Activated naive CD4-positive, alpha-beta T cell treated with anti-CD3 and anti-CD28 coated beads, Interleukin-2, amount 10 ng/mL, durations not matched to agents 7 days and 5 days (primary cell): ENCODE measurements around the gene FBLN2.

ENCODE experiments used
- CTCF ChIA-PET: fragments of 350-600 bp; sonication (Branson Sonifier 250); formaldehyde crosslinking; loops from one replicate; lab custom pipeline; 2021; ENCODE audit warnings: antibody characterized with exemption; lab: Charles Lee
- DNase-seq: peaks from one replicate; pipeline ENCODE4 v3.0.0-alpha.2; 2020
- H3K27ac Mint-ChIP-seq: one replicate; pipeline ENCODE4 v1.8.0; 2021; ENCODE audit warnings: mild to moderate bottlenecking, moderate library complexity, mixed read lengths
- H3K27me3 Mint-ChIP-seq: one replicate; pipeline ENCODE4 v1.8.0; 2021; ENCODE audit warnings: mild to moderate bottlenecking, mixed read lengths
- H3K36me3 Mint-ChIP-seq: one replicate; pipeline ENCODE4 v1.8.0; 2021; ENCODE audit warnings: mixed read lengths
- H3K4me1 Mint-ChIP-seq: one replicate; pipeline ENCODE4 v1.8.0; 2021; ENCODE audit warnings: mixed read lengths
- H3K4me3 Mint-ChIP-seq: one replicate; pipeline ENCODE4 v1.8.0; 2021; ENCODE audit warnings: mild to moderate bottlenecking, moderate library complexity, mixed read lengths
- H3K9me3 Mint-ChIP-seq: one replicate; pipeline ENCODE4 v1.8.0; 2021; ENCODE audit warnings: mixed read lengths

The FBLN2 gene

DNA sequence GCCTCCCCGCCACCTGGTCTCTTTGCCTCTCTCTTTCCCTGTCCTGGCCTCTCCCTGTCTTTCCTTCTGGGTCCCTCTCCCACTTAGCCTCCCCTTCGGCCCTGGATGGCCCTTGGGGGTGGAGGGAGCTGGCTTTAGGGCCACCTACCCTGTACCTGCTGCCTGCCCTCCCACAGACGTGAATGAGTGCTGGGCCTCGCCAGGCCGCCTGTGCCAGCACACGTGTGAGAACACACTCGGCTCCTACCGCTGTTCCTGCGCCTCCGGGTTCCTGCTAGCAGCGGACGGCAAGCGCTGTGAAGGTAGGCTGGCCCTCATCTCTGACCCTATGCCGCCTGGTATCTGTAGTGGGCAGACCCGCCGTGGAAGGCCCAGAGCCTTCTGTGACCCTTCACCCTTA, 80.7 kb downstream of the FBLN2 start:
- Mint-ChIP-seq H3K9me3 (no peaks in the 10 kb centered on the region), H3K27ac (no peak overlapping the region), H3K4me3 (no peak overlapping the region), H3K36me3 (no peaks in the 10 kb centered on the region), H3K4me1 (no peaks in the 10 kb centered on the region), H3K27me3 (no peaks in the 10 kb centered on the region)
- CTCF ChIA-PET: no interaction called here
- DNase-seq: no peak

- no peak overlapping the region for H3K4me3 Mint-ChIP-seq
- CTCF ChIA-PET: interaction anchor here (1.4 kb wide), 1 partner anchor 17 kb away, joined by 3 read pairs; no protein-coding TSS in a partner anchor
- no peaks in the 10 kb centered on the region for H3K4me1 Mint-ChIP-seq
- no peak for DNase-seq
- no peaks in the 10 kb centered on the region for H3K36me3 Mint-ChIP-seq
- no peaks in the 10 kb centered on the region for H3K9me3 Mint-ChIP-seq
- no peak overlapping the region for H3K27ac Mint-ChIP-seq
- no peaks in the 10 kb centered on the region for H3K27me3 Mint-ChIP-seq
Measured at GRCh38 chr3:13631256-13631655, 82.3 kb downstream of the FBLN2 start.

- no peak for DNase-seq
- H3K9me3 Mint-ChIP-seq: no peaks in the 10 kb centered on the region
- H3K4me3 Mint-ChIP-seq: no peak overlapping the region
- CTCF ChIA-PET: no interaction called here
- no peaks in the 10 kb centered on the region for H3K36me3 Mint-ChIP-seq
- H3K4me1 Mint-ChIP-seq: no peaks in the 10 kb centered on the region
- peaks cover 9% of the 10 kb centered on the region for H3K27me3 Mint-ChIP-seq
- no peak overlapping the region for H3K27ac Mint-ChIP-seq
Measured at GRCh38 chr3:13633176-13633575, 84.3 kb downstream of the FBLN2 start.

GRCh38 chr3:13634151-13634550, 85.2 kb downstream of the FBLN2 start:
- no peaks in the 10 kb centered on the region for H3K36me3 Mint-ChIP-seq
- H3K4me1 Mint-ChIP-seq: no peaks in the 10 kb centered on the region
- CTCF ChIA-PET: interaction anchor here (1.2 to 1.4 kb wide), 2 partner anchors 16 to 23 kb away, joined by 4 read pairs; no protein-coding TSS in a partner anchor
- H3K4me3 Mint-ChIP-seq: no peak overlapping the region
- peaks cover 16% of the 10 kb centered on the region for H3K27me3 Mint-ChIP-seq
- DNase-seq: no peak
- no peaks in the 10 kb centered on the region for H3K9me3 Mint-ChIP-seq
- H3K27ac Mint-ChIP-seq: no peak overlapping the region

GRCh38 chr3:13634615-13635014, 85.7 kb downstream of the FBLN2 start:
- no peaks in the 10 kb centered on the region for H3K4me1 Mint-ChIP-seq
- H3K9me3 Mint-ChIP-seq: no peaks in the 10 kb centered on the region
- H3K27me3 Mint-ChIP-seq: peaks cover 19% of the 10 kb centered on the region
- no peaks in the 10 kb centered on the region for H3K36me3 Mint-ChIP-seq
- CTCF ChIA-PET: interaction anchor here (0.7 to 1.4 kb wide), 3 partner anchors 15 to 23 kb away, joined by 3 to 4 read pairs (median 4); no protein-coding TSS in a partner anchor
- H3K4me3 Mint-ChIP-seq: no peak overlapping the region
- no peak overlapping the region for H3K27ac Mint-ChIP-seq
- DNase-seq: no peak

- Mint-ChIP-seq H3K27ac (no peak overlapping the region), H3K27me3 (peaks cover 19% of the 10 kb centered on the region), H3K36me3 (no peaks in the 10 kb centered on the region), H3K4me3 (no peak overlapping the region), H3K4me1 (no peaks in the 10 kb centered on the region), H3K9me3 (no peaks in the 10 kb centered on the region)
- DNase-seq: no peak
- CTCF ChIA-PET: interaction anchor here (0.9 to 2.1 kb wide), 2 partner anchors 21 to 140 kb away, joined by 3 to 8 read pairs; no protein-coding TSS in a partner anchor
Measured at GRCh38 chr3:13636186-13636585, 87.3 kb downstream of the FBLN2 start.

GRCh38 chr3:13636874-13637273, 87.9 kb downstream of the FBLN2 start:
- Mint-ChIP-seq H3K9me3 (no peaks in the 10 kb centered on the region), H3K4me1 (no peaks in the 10 kb centered on the region), H3K4me3 (no peak overlapping the region), H3K27ac (no peak overlapping the region), H3K36me3 (no peaks in the 10 kb centered on the region), H3K27me3 (peaks cover 21% of the 10 kb centered on the region)
- no peak for DNase-seq
- CTCF ChIA-PET: interaction anchor here (0.9 to 2.1 kb wide), 3 partner anchors 11 to 140 kb away, joined by 3 to 8 read pairs (median 4); no protein-coding TSS in a partner anchor

DNA sequence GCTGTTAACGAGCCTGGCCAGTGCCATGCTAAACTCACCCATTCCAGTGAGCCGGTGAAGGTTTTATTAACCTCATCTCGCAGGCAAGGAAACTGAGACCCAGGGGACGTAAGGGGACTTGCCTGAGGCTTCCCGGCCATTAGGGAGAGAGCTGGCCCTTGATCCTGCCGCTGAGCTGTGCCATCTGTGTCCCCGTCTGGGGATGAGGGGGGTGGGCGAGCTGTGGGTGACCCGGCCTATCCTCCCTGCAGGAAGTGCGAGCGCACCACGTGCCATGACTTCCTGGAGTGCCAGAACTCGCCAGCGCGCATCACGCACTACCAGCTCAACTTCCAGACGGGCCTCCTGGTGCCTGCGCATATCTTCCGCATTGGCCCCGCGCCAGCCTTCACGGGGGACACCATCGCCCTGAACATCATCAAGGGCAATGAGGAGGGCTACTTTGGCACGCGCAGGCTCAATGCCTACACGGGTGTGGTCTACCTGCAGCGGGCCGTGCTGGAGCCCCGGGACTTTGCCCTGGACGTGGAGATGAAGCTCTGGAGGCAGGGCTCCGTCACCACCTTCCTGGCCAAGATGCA, 88.5 kb downstream of the FBLN2 start:
- no peak for DNase-seq
- Mint-ChIP-seq H3K4me3 (no peak overlapping the region), H3K27ac (no peak overlapping the region), H3K36me3 (no peaks in the 10 kb centered on the region), H3K4me1 (no peaks in the 10 kb centered on the region), H3K9me3 (no peaks in the 10 kb centered on the region), H3K27me3 (peaks cover 23% of the 10 kb centered on the region)
- CTCF ChIA-PET: interaction anchor here (0.9 to 2.1 kb wide), 3 partner anchors 11 to 141 kb away, joined by 3 to 8 read pairs (median 4); no protein-coding TSS in a partner anchor

GRCh38 chr3:13637953-13638352, 89.0 kb downstream of the FBLN2 start:
- Mint-ChIP-seq H3K9me3 (no peaks in the 10 kb centered on the region), H3K4me3 (no peak overlapping the region)
- CTCF ChIA-PET: interaction anchor here (1.6 to 2.1 kb wide), 2 partner anchors 11 to 141 kb away, joined by 5 to 8 read pairs; no protein-coding TSS in a partner anchor

GRCh38 chr3:13638927-13639326, 90.0 kb downstream of the FBLN2 start:
- H3K9me3 Mint-ChIP-seq: no peaks in the 10 kb centered on the region
- H3K4me1 Mint-ChIP-seq: no peaks in the 10 kb centered on the region
- CTCF ChIA-PET: interaction anchor here (1.6 kb wide), 1 partner anchor 10 kb away, joined by 5 read pairs; no protein-coding TSS in a partner anchor
- no peak overlapping the region for H3K4me3 Mint-ChIP-seq
- H3K27me3 Mint-ChIP-seq: peaks cover 30% of the 10 kb centered on the region
- no peak for DNase-seq
- no peaks in the 10 kb centered on the region for H3K36me3 Mint-ChIP-seq
- no peak overlapping the region for H3K27ac Mint-ChIP-seq

More at GRCh38 chr3:13637953-13638352, 89.0 kb downstream of the FBLN2 start:
- no peak for DNase-seq
- Mint-ChIP-seq H3K27ac (no peak overlapping the region), H3K36me3 (no peaks in the 10 kb centered on the region), H3K27me3 (peaks cover 28% of the 10 kb centered on the region), H3K4me1 (no peaks in the 10 kb centered on the region)

DNA sequence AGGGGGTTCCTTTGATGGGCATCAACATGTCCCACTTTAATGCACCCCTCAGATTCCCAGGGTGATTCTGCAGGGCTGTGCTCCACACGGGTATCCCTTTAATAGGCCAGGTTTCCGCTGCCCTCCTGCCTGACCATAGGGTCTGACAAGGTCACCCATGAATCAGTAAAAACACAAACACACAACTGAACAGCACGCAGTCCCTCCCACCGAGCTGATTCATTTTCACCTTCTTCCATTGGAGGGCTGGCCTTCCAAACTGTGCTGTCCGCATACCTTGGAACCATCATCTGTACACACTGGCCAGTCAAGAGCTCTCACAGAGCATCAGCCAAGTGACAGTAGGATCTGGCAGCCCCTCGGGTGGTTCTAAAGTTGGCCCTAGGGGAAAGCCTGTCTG, 93.7 kb downstream of the FBLN2 start:
- H3K4me3 Mint-ChIP-seq: no peak overlapping the region
- H3K4me1 Mint-ChIP-seq: peaks cover 9% of the 10 kb centered on the region
- CTCF ChIA-PET: interaction anchor here (1.8 kb wide), 1 partner anchor 143 kb away, joined by 6 read pairs; no protein-coding TSS in a partner anchor
- peaks cover 53% of the 10 kb centered on the region for H3K27me3 Mint-ChIP-seq
- H3K9me3 Mint-ChIP-seq: no peaks in the 10 kb centered on the region
- no peaks in the 10 kb centered on the region for H3K36me3 Mint-ChIP-seq
- no peak overlapping the region for H3K27ac Mint-ChIP-seq
- DNase-seq: no peak

GRCh38 chr3:13644341-13645117, 95.6 kb downstream of the FBLN2 start:
- no peak for DNase-seq
- peaks cover 59% of the 10 kb centered on the region for H3K27me3 Mint-ChIP-seq
- no peaks in the 10 kb centered on the region for H3K36me3 Mint-ChIP-seq
- H3K4me3 Mint-ChIP-seq: no peak overlapping the region
- no peak overlapping the region for H3K27ac Mint-ChIP-seq
- CTCF ChIA-PET: interaction anchor here (0.7 to 1.6 kb wide), 3 partner anchors 8 to 177 kb away, joined by 3 read pairs; no protein-coding TSS in a partner anchor
- H3K4me1 Mint-ChIP-seq: peaks cover 18% of the 10 kb centered on the region
- H3K9me3 Mint-ChIP-seq: no peaks in the 10 kb centered on the region

DNA sequence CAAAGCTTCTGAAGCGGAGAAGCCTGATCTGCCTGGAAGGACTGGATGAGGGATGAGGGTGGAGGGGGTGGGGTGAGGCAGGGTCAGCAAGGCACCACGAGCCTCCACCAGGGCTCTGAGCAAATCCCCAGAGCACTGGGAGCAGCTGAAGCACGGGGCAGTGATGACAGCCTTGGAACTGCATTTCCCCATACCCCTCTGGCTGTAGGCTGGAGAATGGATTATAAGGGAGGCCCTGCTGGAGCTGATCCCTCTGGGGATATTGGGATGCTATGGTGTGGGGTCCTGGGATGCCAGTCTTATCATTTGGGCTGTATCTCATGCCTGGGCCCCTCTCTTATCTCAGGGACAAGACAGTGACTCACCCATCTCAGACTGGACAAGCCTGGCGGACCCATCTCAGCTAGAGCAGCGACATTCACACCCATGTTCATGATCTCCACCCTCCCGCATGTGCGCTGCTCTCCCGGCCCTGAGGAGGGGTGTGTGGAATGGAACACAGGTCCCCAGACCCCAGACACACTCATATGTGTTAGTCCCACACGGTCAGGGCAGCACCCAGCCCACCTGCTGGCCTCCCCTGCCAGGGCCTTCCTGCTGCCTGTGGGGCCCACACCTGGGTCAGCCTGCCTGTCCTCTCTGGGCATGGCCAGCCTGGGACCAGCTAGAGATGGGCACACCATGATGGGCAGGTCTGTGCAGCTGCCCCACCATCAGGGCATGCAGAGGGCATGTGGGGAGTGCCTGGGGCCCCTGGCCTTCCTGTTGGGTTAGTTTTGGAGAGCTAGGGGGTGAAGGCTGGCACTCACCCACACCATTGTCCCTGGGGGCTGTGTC, 97.1 kb downstream of the FBLN2 start:
- H3K27me3 Mint-ChIP-seq: peaks cover 69% of the 10 kb centered on the region
- CTCF ChIA-PET: interaction anchor here (0.9 to 13.5 kb wide), 5 partner anchors 11 to 235 kb away, joined by 3 to 352 read pairs (median 6); partner anchors contain the start of gene WNT7A
- peaks cover 25% of the 10 kb centered on the region for H3K4me1 Mint-ChIP-seq
- DNase-seq: no peak
- no peaks in the 10 kb centered on the region for H3K36me3 Mint-ChIP-seq
- H3K9me3 Mint-ChIP-seq: no peaks in the 10 kb centered on the region
- H3K27ac Mint-ChIP-seq: no peak overlapping the region
- no peak overlapping the region for H3K4me3 Mint-ChIP-seq
